Measurements from ENCODE around the gene SLC38A10. TPM values are rescaled to one million over a fixed set of nuclear protein-coding genes. Genes with fewer than 3 reads are reported as not detected.

The SLC38A10 gene
- total RNA-seq, 6 donors from 2014 or later: 90.6 to 208 (median 110) TPM

DNA sequence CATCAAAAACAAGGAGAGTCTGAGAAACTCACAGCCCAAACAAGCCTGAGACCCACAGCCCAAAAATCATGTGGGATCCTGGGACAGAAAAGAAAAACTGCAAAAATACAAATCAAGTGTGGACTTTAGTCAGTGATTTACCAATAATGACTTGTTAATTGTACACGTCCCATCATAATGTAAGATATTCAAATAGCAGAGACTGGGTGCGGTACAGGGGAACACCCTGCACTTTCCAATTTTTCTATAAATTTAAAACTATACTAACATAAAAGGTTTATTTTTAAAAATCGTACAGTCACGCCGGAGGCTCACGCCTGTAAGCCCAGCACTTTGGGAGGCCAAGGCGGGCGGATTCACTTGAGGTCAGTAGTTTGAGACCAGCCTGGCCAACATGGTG is 81.1 kb downstream of the SLC38A10 start:
- no peak for DNase-seq
- H3K27ac ChIP-seq: no peak overlapping the region
- H3K4me3 ChIP-seq: no peak overlapping the region
- no peak for ATAC-seq (ENCODE audit: low FRiP score in 2 of 2)
- no peaks in the 10 kb centered on the region for H3K27me3 ChIP-seq
- H3K9me3 ChIP-seq: no peaks in the 10 kb centered on the region
- TF ChIP-seq EP300 (IDR thresholded peaks at IDR 0.05) (no peak), POLR2AphosphoS5 (IDR thresholded peaks at IDR 0.05) (no peak), POLR2A (IDR thresholded peaks at IDR 0.05) (no peak)
- TF ChIP-seq, protein P1, sequence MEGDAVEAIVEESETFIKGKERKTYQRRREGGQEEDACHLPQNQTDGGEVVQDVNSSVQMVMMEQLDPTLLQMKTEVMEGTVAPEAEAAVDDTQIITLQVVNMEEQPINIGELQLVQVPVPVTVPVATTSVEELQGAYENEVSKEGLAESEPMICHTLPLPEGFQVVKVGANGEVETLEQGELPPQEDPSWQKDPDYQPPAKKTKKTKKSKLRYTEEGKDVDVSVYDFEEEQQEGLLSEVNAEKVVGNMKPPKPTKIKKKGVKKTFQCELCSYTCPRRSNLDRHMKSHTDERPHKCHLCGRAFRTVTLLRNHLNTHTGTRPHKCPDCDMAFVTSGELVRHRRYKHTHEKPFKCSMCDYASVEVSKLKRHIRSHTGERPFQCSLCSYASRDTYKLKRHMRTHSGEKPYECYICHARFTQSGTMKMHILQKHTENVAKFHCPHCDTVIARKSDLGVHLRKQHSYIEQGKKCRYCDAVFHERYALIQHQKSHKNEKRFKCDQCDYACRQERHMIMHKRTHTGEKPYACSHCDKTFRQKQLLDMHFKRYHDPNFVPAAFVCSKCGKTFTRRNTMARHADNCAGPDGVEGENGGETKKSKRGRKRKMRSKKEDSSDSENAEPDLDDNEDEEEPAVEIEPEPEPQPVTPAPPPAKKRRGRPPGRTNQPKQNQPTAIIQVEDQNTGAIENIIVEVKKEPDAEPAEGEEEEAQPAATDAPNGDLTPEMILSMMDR (IDR thresholded peaks at IDR 0.05): no peak
- H3K4me1 ChIP-seq: no peaks in the 10 kb centered on the region
- 93 to 97% methylated on average over 8 of the region's 8 CpGs for WGBS, 2 donors
- no peaks in the 10 kb centered on the region for H3K36me3 ChIP-seq

DNA sequence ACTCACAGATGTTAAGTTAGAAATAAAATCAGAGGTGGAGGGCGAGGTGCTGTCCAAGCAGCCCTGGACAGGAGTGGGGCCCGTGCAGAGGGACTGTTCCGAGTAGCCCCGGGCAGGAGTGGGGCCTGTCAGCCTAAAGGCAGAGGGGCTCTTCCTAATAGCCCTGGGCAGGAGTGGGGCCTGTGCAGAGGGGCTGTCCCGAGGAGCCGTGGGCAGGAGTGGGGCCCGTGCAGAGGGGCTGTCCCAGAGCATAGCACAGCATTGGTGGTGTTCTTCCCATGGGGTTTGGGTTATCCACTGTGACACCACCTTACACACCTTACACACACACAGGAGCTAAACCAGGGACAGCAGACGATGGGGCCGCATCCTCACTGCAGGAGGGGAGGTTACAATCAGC is 82.7 kb downstream of the SLC38A10 start:
- H3K4me3 ChIP-seq: no peak overlapping the region
- H3K27me3 ChIP-seq: no peaks in the 10 kb centered on the region
- ATAC-seq (ENCODE audit: low FRiP score in 2 of 2) (no peak), DNase-seq (peak in 1 of 2 donors; percentile 52)
- 90 to 94% methylated on average over 7 to 9 of the region's 9 CpGs for WGBS, 2 donors
- TF ChIP-seq EP300 (IDR thresholded peaks at IDR 0.05): no peak
- no peak for TF ChIP-seq POLR2A (IDR thresholded peaks at IDR 0.05)
- no peak for TF ChIP-seq POLR2AphosphoS5 (IDR thresholded peaks at IDR 0.05)
- TF ChIP-seq, protein P1 (IDR thresholded peaks at IDR 0.05): no peak
- H3K4me1 ChIP-seq: no peaks in the 10 kb centered on the region
- no peaks in the 10 kb centered on the region for H3K9me3 ChIP-seq
- no peak overlapping the region for H3K27ac ChIP-seq
- H3K36me3 ChIP-seq: peaks cover 0 to 6% (median 0%) of the 10 kb centered on the region in 4 donors

DNA sequence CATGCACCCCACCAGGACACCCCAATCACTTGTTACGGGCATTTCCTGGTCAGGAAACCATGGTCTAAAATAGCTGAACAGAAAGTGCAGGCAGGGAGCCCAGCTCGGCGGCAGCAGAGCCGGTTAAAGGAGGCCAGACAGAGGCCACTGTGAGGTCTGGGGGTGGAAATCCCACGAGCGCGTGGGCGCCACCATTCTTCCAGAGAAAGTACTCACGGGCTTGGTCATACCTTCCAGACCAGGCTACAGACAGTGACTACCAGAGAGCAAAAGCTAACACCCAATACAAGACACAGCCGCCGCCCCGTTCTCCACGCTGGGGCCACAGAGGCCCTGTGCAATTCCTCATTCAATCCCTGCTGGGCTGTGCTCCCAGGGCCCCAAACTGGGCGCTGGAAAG is 84.2 kb downstream of the SLC38A10 start:
- 54 to 71% methylated on average over 14 of the region's 14 CpGs for WGBS, 2 donors
- ATAC-seq (ENCODE audit: low FRiP score in 2 of 2) (no peak), DNase-seq (peak in 1 of 2 donors; percentile 62)
- Histone ChIP-seq H3K36me3 (peaks cover 0 to 9% (median 3%) of the 10 kb centered on the region in 4 donors), H3K27ac (no peak overlapping the region), H3K9me3 (no peaks in the 10 kb centered on the region), H3K27me3 (no peaks in the 10 kb centered on the region), H3K4me1 (no peaks in the 10 kb centered on the region), H3K4me3 (no peak overlapping the region)
- no peak for TF ChIP-seq EP300 (IDR thresholded peaks at IDR 0.05)
- TF ChIP-seq, protein P1 (IDR thresholded peaks at IDR 0.05): no peak

DNA sequence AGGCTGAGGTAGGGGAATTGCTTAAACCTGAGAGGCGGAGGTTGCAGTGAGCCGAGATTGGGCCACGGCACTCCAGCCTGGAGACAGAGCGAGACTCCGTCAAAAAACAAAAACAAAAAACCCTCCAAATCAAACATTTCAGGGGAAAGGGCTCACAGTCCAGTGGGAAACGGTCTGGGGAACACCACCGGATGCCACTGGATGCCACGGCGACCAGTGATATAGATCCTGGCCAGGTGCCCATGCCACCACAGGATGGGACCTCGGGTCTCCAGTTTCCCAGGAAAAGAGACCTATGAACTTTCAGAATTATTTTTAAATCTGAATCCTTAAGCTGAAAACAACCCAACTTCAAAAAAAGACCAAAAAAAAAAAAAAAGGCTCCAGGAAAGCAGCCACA is 84.6 kb downstream of the SLC38A10 start:
- no peaks in the 10 kb centered on the region for H3K4me1 ChIP-seq
- no peak for TF ChIP-seq POLR2A (IDR thresholded peaks at IDR 0.05)
- TF ChIP-seq POLR2AphosphoS5 (IDR thresholded peaks at IDR 0.05): no peak
- no peak for TF ChIP-seq EP300 (IDR thresholded peaks at IDR 0.05)
- TF ChIP-seq, protein P1 (IDR thresholded peaks at IDR 0.05): no peak
- no peak for ATAC-seq (ENCODE audit: low FRiP score in 2 of 2)
- peaks cover 0 to 9% (median 3%) of the 10 kb centered on the region in 4 donors for H3K36me3 ChIP-seq
- H3K27me3 ChIP-seq: no peaks in the 10 kb centered on the region
- H3K4me3 ChIP-seq: no peak overlapping the region
- DNase-seq: no peak
- no peaks in the 10 kb centered on the region for H3K9me3 ChIP-seq
- no peak overlapping the region for H3K27ac ChIP-seq
- 68 to 71% methylated on average over 10 of the region's 10 CpGs for WGBS, 2 donors

DNA sequence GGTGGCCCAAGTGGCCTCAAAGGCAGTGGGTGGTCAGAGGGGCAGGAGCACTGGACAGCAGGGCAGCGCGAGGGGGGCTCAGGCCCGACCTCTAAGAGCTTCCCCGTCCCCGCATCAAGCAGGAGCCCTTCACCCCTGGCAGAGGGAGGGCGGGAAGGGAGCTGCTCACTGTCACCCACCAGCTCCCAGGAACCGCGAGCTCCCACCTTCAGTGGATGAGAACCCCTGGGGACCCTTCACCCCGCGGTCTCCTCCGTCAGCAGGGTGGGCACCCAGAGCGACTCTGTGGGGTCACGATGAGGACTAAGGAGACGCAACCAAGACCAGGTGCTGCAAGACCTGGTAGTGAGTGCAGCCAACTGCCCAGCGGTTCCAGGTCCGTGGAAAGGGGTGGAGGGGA is 86.0 kb downstream of the SLC38A10 start:
- TF ChIP-seq POLR2A (IDR thresholded peaks at IDR 0.05): no peak
- no peak for TF ChIP-seq POLR2AphosphoS5 (IDR thresholded peaks at IDR 0.05)
- TF ChIP-seq, protein P1 (IDR thresholded peaks at IDR 0.05): no peak
- TF ChIP-seq EP300 (IDR thresholded peaks at IDR 0.05): no peak
- Histone ChIP-seq H3K27me3 (no peaks in the 10 kb centered on the region), H3K36me3 (peaks cover 0 to 14% (median 3%) of the 10 kb centered on the region in 4 donors), H3K9me3 (no peaks in the 10 kb centered on the region), H3K27ac (no peak overlapping the region), H3K4me3 (no peak overlapping the region), H3K4me1 (no peaks in the 10 kb centered on the region)
- no peak for ATAC-seq (ENCODE audit: low FRiP score in 2 of 2)
- 92 to 94% methylated on average over 6 to 16 of the region's 16 CpGs for WGBS, 2 donors
- peak in 1 of 2 donors; percentile 51 for DNase-seq
